GM15510 (cell line): ENCODE data around the gene CORO7.

Experiments used
- POLR2A ChIP-seq: IDR thresholded peaks from 3 replicates; pipeline ENCODE4 v1.6.1; 2011; ENCODE audit warnings: borderline replicate concordance; ENCODE audit not compliant: insufficient read length; ENCODE audit errors: extremely low read depth

CORO7 gene

GRCh38 chr16:4385789-4386450 is 30.5 kb downstream of the CORO7 start:
- TF ChIP-seq POLR2A: no peak

DNA sequence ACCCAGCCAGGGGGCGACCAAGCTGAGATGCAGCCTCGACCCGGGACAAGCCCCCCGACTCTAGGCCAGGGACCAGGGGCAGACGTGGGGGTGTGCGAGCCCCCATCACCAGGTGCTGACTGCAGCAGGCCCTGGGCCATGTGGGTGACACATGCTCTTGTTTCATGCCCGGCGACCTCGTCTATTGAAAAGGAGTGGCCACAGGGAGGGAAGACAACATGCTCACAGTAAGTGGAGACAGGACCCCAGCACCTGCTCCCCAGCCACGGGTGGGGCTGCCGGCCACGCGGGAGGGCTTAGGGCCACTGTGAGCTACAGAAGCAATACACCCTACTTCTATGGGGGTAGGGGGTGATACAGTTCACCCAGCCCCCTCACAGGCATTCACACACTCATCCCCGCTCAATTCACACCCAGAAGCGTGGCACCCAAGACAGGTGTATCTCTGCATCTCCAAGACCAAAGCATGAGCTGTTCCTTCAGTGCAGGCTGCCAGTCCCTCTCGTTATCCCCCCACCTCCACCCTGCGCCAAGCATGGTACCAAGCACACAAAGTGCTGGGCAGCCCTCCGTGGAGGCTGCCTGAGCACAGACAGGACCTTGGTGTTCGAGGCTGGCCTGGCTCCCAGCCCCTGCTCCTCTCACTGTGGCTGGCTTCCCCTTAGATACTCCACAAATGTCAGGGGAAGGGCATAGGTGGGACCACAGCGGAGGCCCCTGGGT is 31.2 kb downstream of the CORO7 start:
- TF ChIP-seq POLR2A: no peak

DNA sequence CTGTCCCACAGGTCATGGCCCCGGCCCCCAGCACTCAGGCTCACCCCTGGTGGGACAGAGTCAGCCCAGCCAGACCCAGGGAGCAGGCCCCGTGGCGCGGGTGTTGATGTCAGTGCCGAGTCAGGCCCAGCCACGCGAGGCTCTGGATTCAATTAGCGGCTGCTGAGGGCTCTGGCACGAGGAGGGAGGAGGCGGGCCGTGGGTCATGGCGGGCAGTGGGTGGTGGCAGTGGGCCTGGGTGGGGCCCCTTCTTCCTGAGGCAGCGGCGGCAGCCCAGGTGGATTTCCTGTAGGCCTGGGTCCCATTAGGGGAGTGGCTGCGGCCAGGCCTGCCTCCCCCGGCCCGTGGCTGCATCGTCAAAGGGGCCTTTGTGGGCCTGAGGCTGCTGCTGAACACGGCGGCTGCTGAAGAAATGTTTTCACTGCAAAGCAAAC is 31.9 kb downstream of the CORO7 start:
- TF ChIP-seq POLR2A: no peak

- no peak for TF ChIP-seq POLR2A
Measured at GRCh38 chr16:4383591-4384444, 32.6 kb downstream of the CORO7 start.

GRCh38 chr16:4382795-4383357 is 33.5 kb downstream of the CORO7 start:
- TF ChIP-seq POLR2A: no peak

GRCh38 chr16:4381935-4382794 is 34.2 kb downstream of the CORO7 start:
- no peak for TF ChIP-seq POLR2A

DNA sequence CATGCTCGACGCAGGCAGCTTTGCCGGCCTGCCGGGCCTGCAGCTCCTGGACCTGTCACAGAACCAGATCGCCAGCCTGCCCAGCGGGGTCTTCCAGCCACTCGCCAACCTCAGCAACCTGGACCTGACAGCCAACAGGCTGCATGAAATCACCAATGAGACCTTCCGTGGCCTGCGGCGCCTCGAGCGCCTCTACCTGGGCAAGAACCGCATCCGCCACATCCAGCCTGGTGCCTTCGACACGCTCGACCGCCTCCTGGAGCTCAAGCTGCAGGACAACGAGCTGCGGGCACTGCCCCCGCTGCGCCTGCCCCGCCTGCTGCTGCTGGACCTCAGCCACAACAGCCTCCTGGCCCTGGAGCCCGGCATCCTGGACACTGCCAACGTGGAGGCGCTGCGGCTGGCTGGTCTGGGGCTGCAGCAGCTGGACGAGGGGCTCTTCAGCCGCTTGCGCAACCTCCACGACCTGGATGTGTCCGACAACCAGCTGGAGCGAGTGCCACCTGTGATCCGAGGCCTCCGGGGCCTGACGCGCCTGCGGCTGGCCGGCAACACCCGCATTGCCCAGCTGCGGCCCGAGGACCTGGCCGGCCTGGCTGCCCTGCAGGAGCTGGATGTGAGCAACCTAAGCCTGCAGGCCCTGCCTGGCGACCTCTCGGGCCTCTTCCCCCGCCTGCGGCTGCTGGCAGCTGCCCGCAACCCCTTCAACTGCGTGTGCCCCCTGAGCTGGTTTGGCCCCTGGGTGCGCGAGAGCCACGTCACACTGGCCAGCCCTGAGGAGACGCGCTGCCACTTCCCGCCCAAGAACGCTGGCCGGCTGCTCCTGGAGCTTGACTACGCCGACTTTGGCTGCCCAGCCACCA is 35.1 kb downstream of the CORO7 start:
- TF ChIP-seq POLR2A: no peak

- no peak for TF ChIP-seq POLR2A
Measured at GRCh38 chr16:4380119-4381063, 36.0 kb downstream of the CORO7 start.

- no peak for TF ChIP-seq POLR2A
Measured at GRCh38 chr16:4378999-4379690, 37.3 kb downstream of the CORO7 start.

DNA sequence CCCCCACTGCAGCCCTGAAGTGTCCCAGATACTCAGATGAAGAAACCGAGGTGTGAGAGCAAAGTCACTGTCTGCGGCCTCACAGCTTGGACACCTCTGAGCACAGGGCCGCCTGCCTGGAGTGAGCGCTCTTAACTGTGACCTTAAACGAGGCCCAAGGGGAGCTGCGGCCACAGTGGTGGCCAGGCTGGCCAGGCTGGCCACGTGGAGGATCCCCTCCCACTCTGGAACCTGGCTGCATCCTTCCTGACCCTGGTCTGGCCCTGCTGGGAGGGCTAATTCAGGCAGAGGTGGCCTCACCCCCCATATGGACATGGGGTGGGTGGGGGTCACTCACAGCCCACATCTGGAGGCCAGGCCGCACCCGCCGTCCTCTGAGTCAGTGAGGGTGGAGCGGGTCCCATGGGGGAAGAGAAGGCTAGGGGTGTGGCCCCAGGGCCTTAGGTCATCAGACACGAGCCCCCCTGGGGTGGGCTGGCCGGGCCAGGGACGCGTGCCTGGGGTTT is 38.2 kb downstream of the CORO7 start:
- no peak for TF ChIP-seq POLR2A

DNA sequence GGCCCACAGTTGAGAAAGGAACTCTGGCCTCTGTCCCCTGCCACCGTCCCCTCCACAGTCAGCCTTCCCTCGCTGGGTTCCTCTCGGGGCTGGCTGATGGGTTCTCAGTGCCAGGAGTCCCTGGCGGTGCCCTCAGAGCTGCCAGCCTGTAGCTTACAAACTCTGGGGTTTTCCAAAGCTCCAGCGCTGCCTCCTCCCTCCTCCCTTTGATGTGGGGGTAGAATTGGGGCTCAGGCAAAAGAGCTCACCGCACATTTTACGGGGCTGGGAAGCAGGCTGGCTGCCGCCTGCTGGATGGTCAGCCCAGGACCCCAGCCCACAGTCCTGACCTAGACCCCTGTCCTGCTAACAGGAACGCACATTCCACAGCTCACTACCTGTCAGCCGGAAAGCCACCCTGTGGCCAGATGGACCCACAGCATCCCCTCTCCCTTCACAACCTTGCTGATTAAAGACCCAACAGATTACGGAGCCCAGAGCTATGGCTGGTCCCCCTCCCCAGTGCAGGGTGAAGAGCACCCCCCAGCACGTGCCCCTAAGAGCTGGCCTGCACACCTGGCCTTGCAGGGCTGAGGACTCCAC is 38.7 kb downstream of the CORO7 start:
- TF ChIP-seq POLR2A: no peak
